HG02885 (cell line): ENCODE data around the gene VIP.
"Not testable (repeated sequence)": the region's sequence is repeated elsewhere in the genome, so short reads cannot be mapped to it uniquely, and the experiment has no call there.

Experiments used
- ATAC-seq: cut with Tn5 transposase; IDR thresholded peaks from one replicate; pipeline ENCODE4 v1.9.1; 2021; ENCODE audit warnings: mild to moderate bottlenecking; ENCODE audit not compliant: unreplicated experiment, poor library complexity

The VIP gene

DNA sequence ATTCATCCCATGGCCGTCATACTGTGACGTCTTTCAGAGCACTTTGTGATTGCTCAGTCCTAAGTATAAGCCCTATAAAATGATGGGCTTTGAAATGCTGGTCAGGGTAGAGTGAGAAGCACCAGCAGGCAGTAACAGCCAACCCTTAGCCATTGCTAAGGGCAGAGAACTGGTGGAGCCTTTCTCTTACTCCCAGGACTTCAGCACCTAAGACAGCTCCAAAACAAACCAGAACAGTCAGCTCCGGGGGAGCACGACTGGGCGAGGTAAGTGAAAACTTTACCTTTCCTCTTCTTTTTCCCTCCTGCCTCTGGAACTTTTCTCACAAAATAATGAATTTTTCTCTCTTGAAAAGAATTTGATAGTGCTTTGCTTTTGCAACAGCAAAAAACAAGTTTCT, at the start of gene VIP:
TSS of gene VIP (plus strand) at position 104 of the 400 bp plus-strand sequence. CDS start 1,381 bp downstream, outside the sequence.
- ATAC-seq: peak; percentile 50

DNA sequence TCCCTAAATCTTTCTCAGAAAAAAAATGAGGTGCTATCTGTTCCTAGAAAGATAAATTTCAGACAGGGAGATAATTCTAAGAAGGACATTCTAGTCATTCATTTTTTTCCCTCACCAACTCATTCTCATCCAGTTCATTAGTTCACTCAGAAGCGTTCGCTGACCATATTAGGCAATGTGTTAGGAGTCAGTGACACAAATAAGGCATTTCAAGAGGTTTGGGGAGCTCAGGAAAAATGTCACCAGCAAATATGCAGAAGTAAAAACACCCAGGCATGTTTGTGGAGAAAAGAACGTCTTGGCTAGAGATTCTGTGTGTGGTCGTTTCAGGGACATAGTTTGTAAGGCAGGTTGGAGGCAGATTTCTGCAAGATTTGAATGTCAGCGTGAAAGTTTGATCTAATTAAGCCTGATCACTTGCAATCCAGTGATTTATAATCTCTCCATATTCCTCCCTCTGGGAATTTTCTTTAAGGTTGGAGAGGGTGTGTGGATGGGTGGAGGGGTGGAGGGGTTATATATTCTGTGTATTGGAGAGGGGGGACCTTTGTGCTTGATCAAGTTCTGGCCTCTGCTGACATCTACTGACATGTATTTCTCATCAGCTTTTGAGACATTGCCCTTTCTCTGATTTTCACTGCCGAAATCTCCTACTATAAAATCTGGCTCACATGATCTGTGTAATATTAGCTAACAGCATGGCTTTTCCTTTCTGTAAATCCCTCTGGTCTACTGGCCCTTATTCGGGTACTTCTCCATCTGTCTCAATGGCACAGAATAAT, 49.3 kb upstream of the VIP start:
- ATAC-seq: no peak

- ATAC-seq: no peak
These were observed 48.7 kb upstream of the VIP start for GRCh38 chr6:152701863-152702401.

DNA sequence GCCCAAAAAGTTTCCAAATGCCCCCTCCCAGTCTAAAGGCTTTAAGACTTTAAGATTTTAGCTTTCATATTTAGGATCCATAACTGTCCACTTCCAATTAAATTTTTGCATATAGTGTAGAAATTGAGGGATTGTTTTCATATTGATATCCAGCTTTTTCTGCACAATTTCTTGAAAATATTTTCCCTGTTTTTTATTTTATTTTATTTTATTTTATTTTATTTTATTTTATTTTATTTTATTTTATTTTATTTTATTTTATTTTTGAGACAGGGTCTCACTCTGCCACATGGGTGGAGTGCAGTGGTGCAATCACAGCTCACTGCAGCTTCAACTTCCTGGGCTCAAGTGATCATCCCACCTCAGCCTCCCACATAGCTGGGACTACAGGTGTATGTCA, 46.8 kb upstream of the VIP start:
- ATAC-seq: not testable (repeated sequence)

GRCh38 chr6:152705327-152705726, 45.3 kb upstream of the VIP start:
- no peak for ATAC-seq

DNA sequence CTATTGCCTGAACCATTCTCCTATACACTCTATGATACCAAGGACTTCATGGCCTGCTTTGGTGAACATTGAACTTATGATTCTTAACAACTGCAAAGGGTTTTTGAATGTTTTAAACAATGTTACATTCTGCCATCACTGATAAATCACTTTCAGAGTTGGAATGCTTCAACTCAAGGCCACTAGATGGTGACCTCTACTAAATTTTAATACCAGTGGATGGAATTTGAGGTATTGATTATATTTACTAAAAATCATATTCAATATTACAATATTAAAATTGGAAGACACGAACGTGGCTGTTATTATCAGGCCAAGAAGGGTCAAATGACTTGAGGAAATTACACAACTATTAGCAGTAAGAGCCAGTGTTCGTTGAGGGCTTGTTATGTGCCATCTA, 34.3 kb upstream of the VIP start:
- ATAC-seq: no peak

- no peak for ATAC-seq
These were observed 29.6 kb upstream of the VIP start for GRCh38 chr6:152720974-152721373.

DNA sequence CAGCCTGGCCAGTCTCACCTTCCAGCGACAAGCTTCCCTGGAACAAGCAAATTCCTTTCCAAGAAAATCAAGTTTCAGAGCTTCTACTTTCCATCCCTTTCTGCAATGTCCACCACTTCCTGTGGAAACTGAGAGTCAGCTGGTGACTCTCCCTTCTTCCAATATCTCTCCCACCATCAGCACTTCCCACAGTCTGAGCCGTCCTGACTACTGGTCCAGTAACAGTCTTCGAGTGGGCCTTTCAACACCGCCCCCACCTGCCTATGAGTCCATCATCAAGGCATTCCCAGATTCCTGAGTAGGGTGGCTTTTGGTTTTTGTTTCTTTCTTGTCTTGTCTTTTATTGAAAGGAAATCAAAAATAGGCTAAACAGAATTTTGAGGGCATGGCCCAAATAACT, 28.6 kb upstream of the VIP start:
- ATAC-seq: no peak

DNA sequence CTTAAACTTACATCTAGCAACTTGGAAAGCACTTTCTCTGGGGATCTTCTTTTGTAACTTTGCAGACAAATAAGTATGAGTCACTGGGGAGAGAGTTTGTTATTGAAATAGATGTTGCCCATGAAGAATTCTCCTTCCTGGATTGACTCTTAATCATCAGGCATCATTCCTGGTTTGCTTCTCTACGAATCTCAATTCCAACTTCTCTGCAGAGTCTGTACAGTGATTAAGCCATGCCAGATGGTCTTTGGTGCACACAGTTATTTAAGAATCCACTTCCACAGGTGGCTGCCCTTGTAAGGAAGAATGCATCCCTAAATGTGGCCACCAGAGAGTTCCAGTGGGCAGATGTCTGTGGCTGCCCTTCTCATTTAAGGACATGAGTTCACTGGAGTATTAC, 27.2 kb upstream of the VIP start:
- no peak for ATAC-seq

GRCh38 chr6:152726313-152726712, 24.3 kb upstream of the VIP start:
- ATAC-seq: no peak

DNA sequence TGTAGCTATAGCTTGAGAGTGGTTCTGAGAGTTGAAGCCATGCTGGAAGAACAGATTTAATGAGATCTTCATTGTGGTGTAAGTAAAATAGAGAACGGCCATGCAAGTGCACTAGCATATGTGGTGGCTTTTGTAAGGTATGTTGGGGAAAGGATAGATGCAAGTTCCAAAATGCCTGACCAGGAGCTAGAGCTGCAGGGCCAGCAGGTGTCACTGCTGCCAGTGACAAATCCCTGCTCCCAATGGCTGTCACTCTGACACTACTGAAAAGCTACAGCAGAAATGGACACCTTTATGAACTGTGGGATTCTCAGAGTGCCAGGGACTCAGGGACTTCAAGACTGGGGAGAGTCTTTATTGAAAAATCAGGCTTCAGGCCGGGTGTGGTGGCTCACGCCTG, 23.1 kb upstream of the VIP start:
- ATAC-seq: no peak

DNA sequence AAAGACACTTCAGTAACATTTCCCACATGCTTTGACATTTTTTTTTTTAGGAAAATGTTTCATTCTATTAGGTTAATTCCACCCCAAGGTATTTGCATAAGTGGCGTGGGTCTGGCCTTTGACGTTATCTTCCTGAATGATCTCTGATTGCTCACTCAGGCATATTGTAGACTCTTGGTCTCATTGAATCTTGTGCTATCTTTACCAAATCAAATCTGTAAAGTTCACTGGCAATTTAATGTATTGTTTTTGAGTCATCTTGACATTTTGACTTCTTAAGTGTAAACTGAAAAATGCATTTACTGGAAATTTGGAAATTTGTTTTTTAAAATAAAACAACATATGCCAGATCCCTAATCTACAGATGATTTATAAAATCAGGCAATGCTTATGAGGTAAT, 16.0 kb upstream of the VIP start:
- no peak for ATAC-seq

- ATAC-seq: no peak
These were observed 13.8 kb upstream of the VIP start for GRCh38 chr6:152736687-152737273.

DNA sequence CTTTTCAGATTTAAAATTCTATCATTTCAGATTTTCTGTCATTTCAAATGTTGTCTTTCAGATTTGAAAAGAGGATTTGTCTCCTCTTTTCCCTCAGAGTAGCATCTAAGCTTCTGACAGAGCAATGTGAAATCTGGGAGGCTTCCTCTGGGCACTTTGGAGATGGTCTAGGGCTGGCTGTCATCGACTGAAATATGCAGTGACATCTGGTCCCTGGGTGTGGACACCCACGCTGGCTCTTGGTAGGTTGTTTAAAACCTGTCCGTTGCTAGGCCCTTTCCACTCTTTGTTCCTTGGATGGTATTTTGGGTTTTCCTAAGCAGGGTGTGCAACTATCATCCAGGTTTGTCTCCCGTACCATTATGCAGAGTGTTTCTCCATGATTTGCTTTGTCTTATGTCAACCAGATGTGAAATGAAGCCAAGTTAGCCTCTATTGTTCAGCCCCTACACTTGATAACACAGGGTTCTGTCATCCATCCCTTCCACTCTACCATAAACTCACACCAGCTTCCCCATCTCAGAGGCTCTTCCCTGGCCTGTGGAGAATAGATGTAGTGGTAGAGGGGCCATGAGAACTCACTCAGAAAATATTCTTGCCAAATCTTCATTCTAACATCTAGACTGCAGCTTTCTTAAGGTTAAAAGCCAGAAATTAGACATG, 5.0 kb upstream of the VIP start:
- ATAC-seq: no peak

GRCh38 chr6:152746172-152746553, 4.4 kb upstream of the VIP start:
- ATAC-seq: no peak

- ATAC-seq: no peak
These were observed 1.8 kb upstream of the VIP start for GRCh38 chr6:152748843-152749242.

- ATAC-seq: no peak
These were observed 1.3 kb upstream of the VIP start for GRCh38 chr6:152749336-152749735.

DNA sequence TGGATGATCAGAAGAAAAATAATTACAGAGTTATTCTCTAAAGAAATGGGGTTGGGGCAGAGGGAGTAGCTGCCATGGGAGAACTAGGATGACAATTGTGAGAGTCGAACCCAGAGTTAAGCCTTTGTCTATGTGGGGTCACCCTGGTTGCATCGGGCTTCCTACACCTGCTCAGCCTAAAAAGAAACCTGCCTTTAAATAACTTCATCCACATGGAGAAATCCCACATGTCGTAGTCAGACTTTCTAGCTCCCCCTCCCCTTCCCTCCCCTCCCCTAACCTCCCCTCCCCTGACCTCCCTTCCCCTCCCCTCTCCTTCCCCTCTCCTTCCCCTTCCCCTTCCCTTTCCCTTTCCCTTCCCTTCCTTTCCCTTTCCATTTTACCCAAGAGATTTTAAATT, 14.7 kb downstream of the VIP start:
- ATAC-seq: no peak

DNA sequence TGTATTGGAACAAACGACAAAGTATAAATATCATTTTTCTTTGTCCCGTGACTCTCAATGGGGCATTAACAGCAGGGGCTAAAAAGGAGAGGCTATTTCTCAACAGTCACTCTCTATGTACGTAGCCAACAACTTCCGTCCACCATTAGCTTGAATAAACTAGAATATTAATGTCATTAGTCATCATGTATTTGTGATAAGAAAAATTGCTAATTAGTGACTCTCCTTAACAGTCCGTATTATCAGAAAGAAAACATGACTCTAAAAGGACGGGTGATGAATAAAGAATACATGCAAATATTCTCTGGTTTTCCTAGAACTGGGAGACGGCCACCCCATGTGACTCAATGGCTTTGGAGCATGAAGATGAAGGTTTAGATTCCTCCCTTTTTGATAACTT, 18.6 kb downstream of the VIP start:
- ATAC-seq: no peak

DNA sequence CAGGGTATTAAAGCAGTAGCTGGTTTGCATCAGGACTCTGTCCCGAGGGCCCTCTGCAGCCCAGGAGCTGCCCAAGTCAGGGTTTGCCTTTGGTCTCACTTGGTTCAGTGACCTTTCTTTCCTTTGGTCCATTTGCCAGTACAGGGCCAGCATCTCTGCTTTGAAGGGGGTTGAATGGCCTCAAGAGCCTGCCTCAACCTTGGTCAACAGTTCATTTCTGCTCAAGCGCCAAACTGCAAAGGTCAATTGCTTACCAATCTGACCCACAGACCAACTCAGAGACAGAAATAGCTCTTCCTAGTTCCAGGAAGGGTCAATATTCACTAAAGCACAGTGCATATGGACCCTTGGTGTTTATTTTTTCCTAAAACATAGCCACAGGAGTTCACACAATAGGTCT, 19.4 kb downstream of the VIP start:
- ATAC-seq: no peak

GRCh38 chr6:152771061-152771687, 20.6 kb downstream of the VIP start:
- no peak for ATAC-seq
